HFF-Myc (cell line): Measurements from ENCODE around the gene TIGD3.

Source experiments
- DNase-seq: peaks from one replicate; pipeline ENCODE4 v3.0.0-alpha.2; 2011; ENCODE audit warnings: low read depth; ENCODE audit errors: extremely low read depth
- H3K4me3 ChIP-seq: replicated peaks from 2 replicates; pipeline ENCODE4 v1.5.1; 2011; ENCODE audit warnings: low read depth, mild to moderate bottlenecking, control low read depth, low read length
- TF ChIP-seq, protein P1 (sequence below): IDR thresholded peaks from 2 replicates; pipeline ENCODE4 v1.5.1; 2012; ENCODE audit warnings: mild to moderate bottlenecking, low read depth, low read length, control low read depth; ENCODE audit errors: missing control alignments

The TIGD3 gene, protein sequence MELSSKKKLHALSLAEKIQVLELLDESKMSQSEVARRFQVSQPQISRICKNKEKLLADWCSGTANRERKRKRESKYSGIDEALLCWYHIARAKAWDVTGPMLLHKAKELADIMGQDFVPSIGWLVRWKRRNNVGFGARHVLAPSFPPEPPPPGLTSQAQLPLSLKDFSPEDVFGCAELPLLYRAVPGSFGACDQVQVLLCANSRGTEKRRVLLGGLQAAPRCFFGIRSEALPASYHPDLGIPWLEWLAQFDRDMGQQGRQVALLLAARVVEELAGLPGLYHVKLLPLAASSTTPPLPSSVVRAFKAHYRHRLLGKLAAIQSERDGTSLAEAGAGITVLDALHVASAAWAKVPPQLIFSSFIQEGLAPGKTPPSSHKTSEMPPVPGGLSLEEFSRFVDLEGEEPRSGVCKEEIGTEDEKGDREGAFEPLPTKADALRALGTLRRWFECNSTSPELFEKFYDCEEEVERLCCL

DNA sequence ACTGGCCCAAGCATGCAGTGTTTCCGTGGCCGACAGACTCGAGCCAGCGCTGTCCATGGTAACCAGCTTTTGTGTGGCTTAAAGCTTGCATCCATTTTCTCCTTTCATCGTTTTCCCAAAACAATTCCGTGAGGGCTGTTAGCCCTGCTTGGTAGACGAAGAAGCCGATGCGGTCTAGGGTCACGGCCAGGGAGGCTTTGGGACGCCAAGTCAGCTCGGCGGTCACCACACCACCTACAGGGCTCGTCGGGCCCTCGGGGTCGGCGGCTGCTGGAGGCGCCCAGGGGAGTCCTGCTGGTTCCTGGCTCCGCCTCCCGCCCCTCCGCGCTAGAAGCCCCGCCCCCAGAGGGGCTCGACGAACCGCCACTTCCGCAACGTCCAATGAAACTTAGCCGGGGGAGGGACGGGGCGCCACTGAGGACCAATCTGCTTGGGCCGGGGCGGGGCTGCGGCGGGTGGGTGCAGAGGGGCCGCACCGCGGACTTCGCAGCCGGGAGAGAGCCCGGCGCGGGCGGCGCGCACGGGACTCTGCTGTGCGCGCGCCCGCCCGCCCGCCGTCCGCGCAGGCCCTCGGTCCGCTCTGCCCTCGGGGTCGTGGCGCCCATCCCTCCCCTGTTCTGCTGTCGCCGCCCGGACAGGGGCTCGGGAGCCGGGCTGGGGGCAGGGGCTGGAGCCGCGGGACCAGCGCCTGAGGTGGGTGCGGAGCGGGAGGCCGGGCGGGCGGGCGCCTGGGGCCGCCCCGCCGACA is at the start of gene TIGD3:
Gene TIGD3 (plus strand): TSS at position 487 of the 748 bp plus-strand sequence. CDS start 1,058 bp downstream, outside the sequence.
- peak; percentile 59 for DNase-seq
- TF ChIP-seq, protein P1, sequence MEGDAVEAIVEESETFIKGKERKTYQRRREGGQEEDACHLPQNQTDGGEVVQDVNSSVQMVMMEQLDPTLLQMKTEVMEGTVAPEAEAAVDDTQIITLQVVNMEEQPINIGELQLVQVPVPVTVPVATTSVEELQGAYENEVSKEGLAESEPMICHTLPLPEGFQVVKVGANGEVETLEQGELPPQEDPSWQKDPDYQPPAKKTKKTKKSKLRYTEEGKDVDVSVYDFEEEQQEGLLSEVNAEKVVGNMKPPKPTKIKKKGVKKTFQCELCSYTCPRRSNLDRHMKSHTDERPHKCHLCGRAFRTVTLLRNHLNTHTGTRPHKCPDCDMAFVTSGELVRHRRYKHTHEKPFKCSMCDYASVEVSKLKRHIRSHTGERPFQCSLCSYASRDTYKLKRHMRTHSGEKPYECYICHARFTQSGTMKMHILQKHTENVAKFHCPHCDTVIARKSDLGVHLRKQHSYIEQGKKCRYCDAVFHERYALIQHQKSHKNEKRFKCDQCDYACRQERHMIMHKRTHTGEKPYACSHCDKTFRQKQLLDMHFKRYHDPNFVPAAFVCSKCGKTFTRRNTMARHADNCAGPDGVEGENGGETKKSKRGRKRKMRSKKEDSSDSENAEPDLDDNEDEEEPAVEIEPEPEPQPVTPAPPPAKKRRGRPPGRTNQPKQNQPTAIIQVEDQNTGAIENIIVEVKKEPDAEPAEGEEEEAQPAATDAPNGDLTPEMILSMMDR, result no peak
- peak within 1 kb of the TSS; percentile 41 for H3K4me3 ChIP-seq

DNA sequence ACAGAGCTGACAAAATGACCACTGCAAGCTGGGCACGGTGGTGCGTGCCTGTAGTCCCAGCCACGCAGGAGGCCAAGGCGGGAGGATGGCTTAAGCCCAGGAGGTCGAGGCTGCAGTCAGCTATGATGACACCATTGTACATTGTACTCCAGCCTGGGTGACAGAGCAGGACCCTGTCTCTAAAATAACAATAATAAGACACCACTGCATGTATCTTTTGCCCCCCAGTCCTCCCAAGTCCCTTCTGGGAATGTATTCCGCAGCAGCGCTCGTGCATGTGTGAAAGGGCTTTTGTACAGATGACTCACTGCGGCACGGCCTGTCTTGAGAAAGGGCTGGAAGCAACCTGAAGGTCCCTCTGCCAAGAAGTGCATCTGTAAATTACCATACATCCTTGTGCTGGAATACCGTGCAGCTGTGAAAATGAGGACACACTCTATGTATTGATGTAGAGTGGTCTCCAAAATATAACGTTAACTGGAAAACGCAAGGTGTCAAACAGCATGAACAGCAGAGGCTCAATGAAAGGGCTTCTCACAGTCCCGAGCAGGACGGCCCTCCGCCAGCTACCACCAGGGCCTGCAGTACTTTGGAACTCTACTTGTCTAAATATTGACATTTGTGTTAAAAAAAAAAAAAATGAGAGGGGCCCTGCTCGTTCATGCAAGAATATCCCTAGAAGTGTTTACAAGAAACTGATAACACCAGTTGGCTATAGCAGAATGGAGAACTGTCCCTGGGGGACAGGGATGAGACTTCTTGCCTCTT is 48.9 kb upstream of the TIGD3 start:
- DNase-seq, result no peak
- TF ChIP-seq, protein P1, result no peak
- H3K4me3 ChIP-seq, result no peak overlapping the region

DNA sequence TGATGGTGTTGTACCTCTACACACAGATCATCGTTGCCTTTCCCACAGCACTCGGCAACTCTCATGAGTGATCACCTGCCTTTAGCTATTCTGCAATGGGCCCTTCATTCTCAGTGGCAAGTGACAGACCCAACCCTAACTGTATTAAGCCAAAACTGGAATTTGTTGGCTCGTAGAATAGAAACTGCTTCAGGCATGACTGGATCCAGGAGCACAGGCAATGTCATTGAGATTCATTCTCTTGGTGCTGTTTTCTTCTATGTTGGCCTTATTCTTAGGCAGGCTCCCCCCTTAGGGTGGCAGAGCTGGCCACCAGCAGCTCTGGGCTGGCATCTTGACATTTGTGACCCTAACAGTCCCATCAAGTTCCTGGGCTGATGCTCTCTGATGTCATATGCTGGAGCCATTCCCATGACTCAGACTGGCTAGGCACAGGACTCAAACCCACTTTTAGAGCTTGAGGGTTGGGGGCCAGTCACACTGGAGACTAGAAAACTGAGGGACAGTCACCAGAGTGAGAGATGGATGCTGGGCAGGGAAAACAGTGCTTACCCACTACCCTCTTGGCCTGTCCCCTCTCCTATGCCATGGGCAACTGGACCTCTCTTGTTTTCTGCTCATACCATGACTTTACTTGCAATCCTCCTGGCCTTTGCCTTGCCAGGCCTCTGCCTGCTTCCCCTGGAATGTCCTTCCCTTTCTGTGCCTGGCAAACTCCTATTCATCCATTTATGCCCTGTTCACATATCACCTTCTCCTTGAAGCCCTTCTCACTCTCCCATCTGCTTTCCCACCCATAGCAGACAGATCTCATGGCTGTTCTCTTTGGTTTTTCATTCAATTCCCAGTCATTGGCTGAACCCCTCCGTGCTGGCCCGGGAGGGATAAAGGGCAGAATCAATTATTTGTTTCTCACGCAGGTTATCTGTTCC is 47.0 kb upstream of the TIGD3 start:
- TF ChIP-seq, protein P1, result no peak
- H3K4me3 ChIP-seq, result no peak overlapping the region
- no peak for DNase-seq

DNA sequence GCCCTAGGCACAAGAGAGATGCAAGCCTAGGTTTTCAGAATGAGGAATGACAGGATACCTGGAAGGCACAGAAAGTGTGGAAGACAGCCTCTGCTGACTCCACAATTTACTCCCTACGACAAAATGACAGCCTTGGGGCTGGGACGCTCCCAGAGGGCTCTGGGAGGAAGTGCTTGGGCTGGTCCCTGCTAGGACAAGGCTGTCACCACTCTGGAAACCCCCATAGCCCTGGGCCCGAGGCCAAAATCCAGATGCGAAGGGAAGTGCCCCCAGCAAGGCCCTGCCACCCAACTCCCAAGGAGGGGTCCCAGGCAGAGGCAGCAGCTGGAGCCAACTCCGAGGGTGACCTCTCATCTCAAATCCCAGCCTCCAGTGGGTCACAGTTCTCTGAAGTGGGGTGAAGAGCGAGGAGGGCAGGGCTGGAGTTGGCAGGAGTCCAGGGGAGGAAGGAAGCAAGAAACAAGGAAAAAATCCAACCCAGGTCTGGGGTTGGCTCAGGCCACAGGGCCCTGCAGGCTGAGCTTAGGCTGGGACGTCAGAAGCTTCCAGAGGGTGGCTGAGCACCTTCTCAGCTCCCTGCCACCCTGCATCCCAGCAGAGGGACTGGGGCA is 46.2 kb upstream of the TIGD3 start:
- H3K4me3 ChIP-seq, result no peak overlapping the region
- TF ChIP-seq, protein P1, result no peak
- no peak for DNase-seq

DNA sequence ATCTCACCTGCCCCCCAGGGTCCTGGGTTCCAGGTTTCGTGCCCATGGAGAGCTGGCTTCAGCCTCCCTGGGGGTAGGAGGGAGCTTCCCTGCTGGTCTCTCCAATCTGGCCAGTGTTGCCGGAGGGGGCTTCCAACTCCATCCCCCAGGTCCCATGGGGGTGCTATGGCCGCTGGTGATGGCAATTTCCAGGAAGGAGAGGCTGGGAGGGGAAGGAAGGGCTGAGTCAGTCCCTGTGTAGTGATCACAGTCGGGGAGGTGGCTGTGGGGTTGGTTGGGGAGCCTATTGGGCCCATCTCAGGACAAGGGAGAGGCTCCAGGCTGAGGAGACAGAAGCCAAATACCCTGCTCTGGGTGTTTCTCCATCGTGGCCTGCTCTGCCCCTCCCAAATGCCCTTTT is 45.5 kb upstream of the TIGD3 start:
- DNase-seq, result no peak
- TF ChIP-seq, protein P1, result no peak
- H3K4me3 ChIP-seq, result no peak overlapping the region
